Natural killer cell (primary cell): ENCODE measurements around the gene TULP4. TPM values are rescaled to one million over a fixed set of nuclear protein-coding genes. Genes with fewer than 3 reads are reported as not detected.
"Not testable (repeated sequence)": the region's sequence is repeated elsewhere in the genome, so short reads cannot be mapped to it uniquely, and the experiment has no call there.

ENCODE experiments used
- ATAC-seq, 3 donors: fragments of 150-1000 bp in 2 of 3; fragments of 200-7000 bp in 1 of 3; cut with Tn5 transposase; 1 replicate in 1 of 3; 2 replicates in 2 of 3; pipeline ENCODE4 v1.10.0; 2021; ENCODE audit warnings: mild to moderate bottlenecking in 2 of 3, moderate library complexity in 2 of 3
- DNase-seq, 2 donors: peaks; one replicate each; pipeline versions ENCODE4 v3.0.0 to v3.0.0-alpha.2; 2013 to 2021; ENCODE audit warnings: mixed read lengths in 1 of 2
- H3K27ac ChIP-seq: one replicate; pipeline ENCODE4 v1.5.1; 2013; ENCODE audit warnings: mild to moderate bottlenecking, low read length
- H3K27me3 ChIP-seq: one replicate; pipeline ENCODE4 v1.6.1; 2013; ENCODE audit warnings: low read length; ENCODE audit not compliant: control insufficient read depth, insufficient read depth
- H3K36me3 ChIP-seq: one replicate; pipeline ENCODE4 v1.6.1; 2013; ENCODE audit warnings: low read length; ENCODE audit not compliant: control insufficient read depth, insufficient read depth
- H3K4me1 ChIP-seq: one replicate; pipeline ENCODE4 v1.6.1; 2013; ENCODE audit warnings: low read length; ENCODE audit not compliant: control insufficient read depth, insufficient read depth
- H3K4me3 ChIP-seq: one replicate; pipeline ENCODE4 v1.5.1; 2013; ENCODE audit warnings: low read length
- H3K9me3 ChIP-seq: one replicate; pipeline ENCODE4 v1.6.1; 2013; ENCODE audit warnings: low read length; ENCODE audit not compliant: control insufficient read depth, insufficient read depth
- H3K27ac Mint-ChIP-seq, 2 donors: one replicate each; pipeline ENCODE4 v1.8.0; 2022; ENCODE audit warnings: mild to moderate bottlenecking in 2 of 2, mixed read lengths in 2 of 2, moderate library complexity in 1 of 2
- H3K27me3 Mint-ChIP-seq, 2 donors: one replicate each; pipeline ENCODE4 v1.8.0; 2022; ENCODE audit warnings: low read depth in 2 of 2, mixed read lengths in 2 of 2
- H3K36me3 Mint-ChIP-seq: one replicate; pipeline ENCODE4 v1.8.0; 2022; ENCODE audit warnings: mixed read lengths
- H3K4me1 Mint-ChIP-seq, 2 donors: one replicate each; pipeline ENCODE4 v1.8.0; 2022; ENCODE audit warnings: mixed read lengths in 2 of 2
- H3K4me3 Mint-ChIP-seq: one replicate; pipeline ENCODE4 v1.8.0; 2022; ENCODE audit warnings: mild to moderate bottlenecking, moderate library complexity, mixed read lengths
- H3K9me3 Mint-ChIP-seq, 2 donors: one replicate each; pipeline ENCODE4 v1.8.0; 2022; ENCODE audit warnings: mixed read lengths in 2 of 2
- WGBS: methylation state at CpG from one replicate; pipeline ENCODE4 v1.1.7; 2013; ENCODE audit warnings: missing lambda C conversion rate; ENCODE audit not compliant: insufficient coverage; 5-methylcytosine and 5-hydroxymethylcytosine counted together
- intact Hi-C: fragments of 100-400 bp; cut with micrococcal nuclease; formaldehyde crosslinking; loops from one replicate; pipeline ENCODE4 v1.14.2; 2022
- total RNA-seq, 4 donors: library from RNA; stranded (reverse); fragments of 120-200 nt in 1 of 4; gene quantifications; one replicate each; pipeline versions ENCODE4 v1.2.3 to v1.2.4, GENCODE V29; 2013 to 2022
- TF ChIP-seq, protein P1 (sequence below): fragments of 200-600 bp; IDR thresholded peaks from one replicate; pipeline ENCODE4 v1.8.0; 2022; ENCODE audit warnings: antibody characterized with exemption

The TULP4 gene
- total RNA-seq, 3 donors from 2014 or later (not counting 1 experiment from before 2014, with no cell fraction given), result 75.2 to 89.5 (median 88.3) TPM

DNA sequence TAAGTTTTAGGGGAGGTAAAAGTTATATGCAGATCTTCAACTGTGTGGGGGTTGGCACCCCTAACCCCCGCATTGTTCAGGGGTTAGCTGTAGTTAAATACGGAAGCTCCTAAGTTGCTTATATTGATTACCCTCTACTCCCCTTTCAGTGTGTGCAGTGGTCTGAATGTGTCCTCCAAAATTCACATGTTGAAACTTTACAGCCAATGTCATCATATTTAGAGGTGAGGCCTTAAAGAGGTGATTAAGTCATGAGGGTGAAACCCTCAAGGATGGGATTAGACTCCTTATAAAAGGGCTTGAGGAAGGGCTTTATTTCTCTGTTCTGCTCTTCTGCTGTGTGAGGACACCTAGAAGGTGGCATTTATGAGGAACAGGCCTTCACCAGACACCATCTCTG is 22.3 kb downstream of the TULP4 start:
- H3K9me3 Mint-ChIP-seq, result peaks cover 0 to 3% of the 10 kb centered on the region in 2 donors
- no peak for DNase-seq
- TF ChIP-seq, protein P1, sequence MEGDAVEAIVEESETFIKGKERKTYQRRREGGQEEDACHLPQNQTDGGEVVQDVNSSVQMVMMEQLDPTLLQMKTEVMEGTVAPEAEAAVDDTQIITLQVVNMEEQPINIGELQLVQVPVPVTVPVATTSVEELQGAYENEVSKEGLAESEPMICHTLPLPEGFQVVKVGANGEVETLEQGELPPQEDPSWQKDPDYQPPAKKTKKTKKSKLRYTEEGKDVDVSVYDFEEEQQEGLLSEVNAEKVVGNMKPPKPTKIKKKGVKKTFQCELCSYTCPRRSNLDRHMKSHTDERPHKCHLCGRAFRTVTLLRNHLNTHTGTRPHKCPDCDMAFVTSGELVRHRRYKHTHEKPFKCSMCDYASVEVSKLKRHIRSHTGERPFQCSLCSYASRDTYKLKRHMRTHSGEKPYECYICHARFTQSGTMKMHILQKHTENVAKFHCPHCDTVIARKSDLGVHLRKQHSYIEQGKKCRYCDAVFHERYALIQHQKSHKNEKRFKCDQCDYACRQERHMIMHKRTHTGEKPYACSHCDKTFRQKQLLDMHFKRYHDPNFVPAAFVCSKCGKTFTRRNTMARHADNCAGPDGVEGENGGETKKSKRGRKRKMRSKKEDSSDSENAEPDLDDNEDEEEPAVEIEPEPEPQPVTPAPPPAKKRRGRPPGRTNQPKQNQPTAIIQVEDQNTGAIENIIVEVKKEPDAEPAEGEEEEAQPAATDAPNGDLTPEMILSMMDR, result no peak
- peaks cover 0 to 11% of the 10 kb centered on the region in 2 donors for H3K4me1 Mint-ChIP-seq
- H3K27ac Mint-ChIP-seq, result no peak overlapping the region
- no peaks in the 10 kb centered on the region for H3K36me3 Mint-ChIP-seq
- Histone ChIP-seq H3K27me3 (no peaks in the 10 kb centered on the region), H3K36me3 (no peaks in the 10 kb centered on the region), H3K4me3 (no peak overlapping the region), H3K27ac (no peak overlapping the region), H3K9me3 (peaks cover 4% of the 10 kb centered on the region), H3K4me1 (no peaks in the 10 kb centered on the region)
- H3K27me3 Mint-ChIP-seq, result no peaks in the 10 kb centered on the region
- H3K4me3 Mint-ChIP-seq, result no peak overlapping the region
- WGBS, result no CpG with 5 or more reads among the region's 2 CpGs
- no peak for ATAC-seq
- intact Hi-C loops, result no loop called here

GRCh38 chr6:158337332-158337731 is 25.1 kb downstream of the TULP4 start:
- H3K4me3 Mint-ChIP-seq, result no peak overlapping the region
- no peaks in the 10 kb centered on the region for H3K27me3 ChIP-seq

DNA sequence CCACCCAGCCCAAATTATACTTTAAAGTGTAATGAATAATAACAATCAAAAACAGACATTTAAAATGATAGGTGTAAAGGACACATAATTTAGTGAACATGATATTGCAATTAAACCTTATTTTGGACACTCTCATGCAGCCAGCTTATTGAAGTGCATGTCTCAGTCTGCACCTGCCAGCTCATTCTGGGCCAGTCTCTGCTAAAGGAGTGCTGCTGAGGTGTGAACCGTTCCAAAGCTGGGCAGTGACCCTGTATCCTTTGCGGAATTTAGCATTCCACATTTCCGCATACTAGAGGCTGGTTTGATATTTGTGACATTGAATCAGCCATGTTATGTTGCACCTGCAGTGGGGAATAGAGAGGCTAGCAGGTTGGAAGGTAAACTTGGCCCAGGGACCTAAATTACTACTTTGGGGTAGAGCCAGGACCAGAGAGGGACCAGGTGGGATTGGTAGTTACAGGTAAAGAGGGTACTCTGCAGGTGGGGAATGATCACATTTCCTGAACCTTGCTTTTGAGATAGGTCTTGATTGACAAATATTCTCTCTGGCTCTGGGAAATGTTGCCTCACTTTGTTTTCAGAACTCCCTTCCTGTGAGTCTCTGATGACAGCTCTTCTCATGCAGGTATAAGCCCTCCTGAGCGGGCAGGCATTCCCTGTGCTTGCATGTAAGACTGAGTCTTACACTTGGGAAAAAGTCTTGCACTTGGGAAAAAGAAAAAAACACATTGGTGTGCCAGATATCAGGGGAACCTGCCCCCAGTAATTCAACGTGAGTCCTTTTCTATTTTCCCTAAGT is 26.2 kb downstream of the TULP4 start:
- Mint-ChIP-seq H3K27me3 (no peaks in the 10 kb centered on the region), H3K36me3 (no peaks in the 10 kb centered on the region), H3K4me3 (no peak overlapping the region), H3K9me3 (no peaks in the 10 kb centered on the region), H3K4me1 (peaks cover 6 to 16% of the 10 kb centered on the region in 2 donors), H3K27ac (no peak overlapping the region)
- no peak overlapping the region for H3K27ac ChIP-seq
- intact Hi-C loops, result no loop called here
- no peak overlapping the region for H3K4me3 ChIP-seq
- no peak for ATAC-seq
- H3K4me1 ChIP-seq, result no peaks in the 10 kb centered on the region
- H3K9me3 ChIP-seq, result no peaks in the 10 kb centered on the region
- H3K36me3 ChIP-seq, result no peaks in the 10 kb centered on the region
- no peaks in the 10 kb centered on the region for H3K27me3 ChIP-seq
- TF ChIP-seq, protein P1, result no peak
- WGBS, result 100% methylated on average over 5 of the region's 5 CpGs
- DNase-seq, result no peak

More at GRCh38 chr6:158337332-158337731, 25.1 kb downstream of the TULP4 start:
- H3K9me3 ChIP-seq, result peaks cover 4% of the 10 kb centered on the region
- DNase-seq (no peak), ATAC-seq (no peak)
- H3K9me3 Mint-ChIP-seq, result peaks cover 0 to 3% of the 10 kb centered on the region in 2 donors
- H3K27ac ChIP-seq, result no peak overlapping the region
- 88% methylated on average over 1 of the region's 2 CpGs for WGBS
- H3K36me3 ChIP-seq, result no peaks in the 10 kb centered on the region
- H3K36me3 Mint-ChIP-seq, result no peaks in the 10 kb centered on the region
- no peak overlapping the region for H3K4me3 ChIP-seq
- TF ChIP-seq, protein P1, result no peak
- no peaks in the 10 kb centered on the region for H3K4me1 ChIP-seq
- intact Hi-C loops, result no loop called here
- H3K27ac Mint-ChIP-seq, result no peak overlapping the region
- H3K27me3 Mint-ChIP-seq, result no peaks in the 10 kb centered on the region
- peaks cover 0 to 7% of the 10 kb centered on the region in 2 donors for H3K4me1 Mint-ChIP-seq

GRCh38 chr6:158339197-158339596 is 26.9 kb downstream of the TULP4 start:
- H3K27ac ChIP-seq, H3K27me3 ChIP-seq, H3K27ac Mint-ChIP-seq, ATAC-seq, H3K4me1 ChIP-seq, intact Hi-C loops, H3K4me3 ChIP-seq, H3K9me3 Mint-ChIP-seq, H3K36me3 ChIP-seq, H3K9me3 ChIP-seq, H3K36me3 Mint-ChIP-seq, H3K27me3 Mint-ChIP-seq, DNase-seq, H3K4me3 Mint-ChIP-seq: not testable (repeated sequence)
- peaks cover 6 to 16% of the 10 kb centered on the region in 2 donors for H3K4me1 Mint-ChIP-seq
- WGBS, result 88% methylated on average over 10 of the region's 10 CpGs
